RPMI7951 (cell line): ENCODE data around the gene ALG5. TPM values are rescaled to one million over a fixed set of nuclear protein-coding genes. Genes with fewer than 3 reads are reported as not detected.
A peak's percentile ranks its signal among the peaks of the same experiment; 100 is the strongest.

Source experiments
- DNase-seq: peaks from one replicate; pipeline ENCODE4 v3.0.0-alpha.2; 2012; ENCODE audit warnings: low read depth
- total RNA-seq: library from RNA; depleted of rRNA; stranded (reverse); fragments of >200 nt; shearing (Covaris generic); gene quantifications from 2 replicates; pipeline ENCODE4 v1.2.3, GENCODE V29; 2014

The ALG5 gene
- total RNA-seq, 1 experiment from 2014 or later: 33.8 TPM

GRCh38 chr13:36979361-36980050, 19.6 kb downstream of the ALG5 start:
- no peak for DNase-seq

GRCh38 chr13:36975172-36975571, 24.0 kb downstream of the ALG5 start:
- no peak for DNase-seq

GRCh38 chr13:36973621-36974295, 25.4 kb downstream of the ALG5 start:
- DNase-seq: no peak

GRCh38 chr13:36973009-36973408, 26.1 kb downstream of the ALG5 start:
- DNase-seq: no peak

- no peak for DNase-seq
Observed at GRCh38 chr13:36966404-36966803, 32.7 kb downstream of the ALG5 start.

- DNase-seq: peak; percentile 48
Observed at GRCh38 chr13:36965767-36966166, 33.4 kb downstream of the ALG5 start.

GRCh38 chr13:36959456-36960116, 39.6 kb downstream of the ALG5 start:
- no peak for DNase-seq

- no peak for DNase-seq
Observed at GRCh38 chr13:36954542-36954941, 44.6 kb downstream of the ALG5 start.

GRCh38 chr13:36950920-36951319, 48.2 kb downstream of the ALG5 start:
- no peak for DNase-seq

GRCh38 chr13:36950330-36950729, 48.8 kb downstream of the ALG5 start:
- DNase-seq: no peak

- DNase-seq: no peak
Observed at GRCh38 chr13:36945078-36945477, 54.1 kb downstream of the ALG5 start.

GRCh38 chr13:36925603-36926002, 73.5 kb downstream of the ALG5 start:
- DNase-seq: no peak

- no peak for DNase-seq
Observed at GRCh38 chr13:36924001-36924400, 75.1 kb downstream of the ALG5 start.

- no peak for DNase-seq
Observed at GRCh38 chr13:36921631-36922301, 77.4 kb downstream of the ALG5 start.

GRCh38 chr13:36920616-36921185, 78.4 kb downstream of the ALG5 start:
- no peak for DNase-seq

- peak; percentile 28 for DNase-seq
Observed at GRCh38 chr13:36919833-36920615, 79.1 kb downstream of the ALG5 start, which contains the start of gene SMAD9. Gene SMAD9, minus strand, starts transcription at chr13:36920238. Its CDS starts 40,549 bp downstream, at chr13:36879689.

GRCh38 chr13:36919171-36919832, 79.8 kb downstream of the ALG5 start:
- no peak for DNase-seq

GRCh38 chr13:36918246-36919131, 80.7 kb downstream of the ALG5 start:
- no peak for DNase-seq

- no peak for DNase-seq
Observed at GRCh38 chr13:36917311-36917710, 81.8 kb downstream of the ALG5 start.
